AG04449 (cell line): ENCODE results near the gene CFAP100.

Experiments used
- CTCF ChIA-PET: fragments of 350-600 bp; formaldehyde crosslinking; extraction: SDS; loops from one replicate; lab custom pipeline; 2021; ENCODE audit warnings: antibody characterized with exemption; lab: Yijun Ruan, JAX
- POLR2A ChIA-PET: fragments of 400-600, 350-600 bp; formaldehyde crosslinking; extraction: SDS; loops from one replicate; lab custom pipeline; 2020; ENCODE audit warnings: antibody characterized with exemption, inconsistent platforms; lab: Yijun Ruan, JAX
- DNase-seq: peaks from one replicate; pipeline ENCODE4 v3.0.0-alpha.2; 2010; ENCODE audit warnings: low read depth, low spot score
- H3K4me3 ChIP-seq: 2 replicates; pipeline ENCODE4 v1.5.1; 2011; ENCODE audit warnings: low read depth, mild to moderate bottlenecking, control low read depth, low read length
- CTCF ChIP-seq: IDR thresholded peaks from one replicate; pipeline ENCODE4 v1.5.1; 2011; ENCODE audit warnings: mild to moderate bottlenecking, moderate library complexity, low read length, control low read depth, inconsistent platforms; ENCODE audit not compliant: insufficient read depth; ENCODE audit errors: missing control alignments

CFAP100 gene

DNA sequence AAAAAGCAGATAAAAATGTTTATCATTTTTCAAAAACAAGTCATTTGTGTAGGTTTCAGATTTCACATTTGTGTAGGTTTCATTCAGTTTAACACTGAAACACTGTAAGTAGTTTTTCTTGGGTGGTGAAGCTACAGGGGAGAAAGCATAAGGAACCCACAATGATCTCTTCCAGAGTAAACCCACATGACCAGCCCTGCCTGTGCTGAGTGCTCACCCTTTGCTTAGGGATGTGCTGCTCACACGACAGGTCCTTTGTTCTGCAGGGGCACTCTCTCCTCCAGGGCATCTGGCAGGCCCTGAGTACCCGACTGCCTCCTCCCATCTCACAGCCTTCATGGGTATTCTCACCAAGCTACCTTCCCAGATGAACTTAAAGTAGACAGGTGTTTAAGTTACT lies 52.1 kb downstream of the CFAP100 start:
- no peak overlapping the region for H3K4me3 ChIP-seq
- CTCF ChIA-PET: interaction anchor here (0.7 to 2.3 kb wide), 5 partner anchors 11 to 313 kb away, joined by 3 to 7 read pairs (median 3); partner anchors contain the start of gene ZXDC
- DNase-seq: no peak
- TF ChIP-seq CTCF: no peak
- POLR2A ChIA-PET: interaction anchor here (0.5 kb wide), 1 partner anchor 15 kb away, joined by 4 read pairs; no protein-coding TSS in a partner anchor

DNA sequence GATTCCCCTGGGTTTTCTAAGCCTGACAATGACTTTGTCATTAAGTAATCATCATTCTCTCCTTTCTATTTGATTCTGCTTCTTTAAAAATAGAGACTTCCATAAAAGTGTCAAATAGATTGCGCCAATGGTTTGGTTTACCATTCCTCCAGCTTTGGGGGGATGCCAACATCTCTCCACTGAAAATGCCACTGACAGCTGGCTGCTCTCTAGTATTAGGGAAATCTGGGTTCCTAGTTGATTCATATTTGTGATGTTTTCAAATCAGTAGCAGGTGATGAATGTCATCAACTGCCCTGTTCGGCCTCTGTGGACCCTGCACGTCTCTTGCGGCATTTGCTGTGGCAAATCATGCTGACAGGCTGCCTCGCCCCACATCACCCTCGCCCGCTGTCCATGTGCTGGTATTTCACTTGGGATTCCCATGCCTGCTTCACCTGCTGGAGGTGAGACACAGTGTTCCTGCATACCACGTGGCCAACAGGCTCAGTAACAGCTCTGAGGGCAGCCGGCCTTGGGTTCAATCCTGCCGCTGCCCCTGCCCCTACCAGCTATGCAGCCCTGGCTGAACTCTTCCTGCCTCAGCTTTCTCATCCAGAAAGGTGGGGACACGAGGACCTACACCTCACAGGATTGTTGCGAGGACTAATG lies 52.9 kb downstream of the CFAP100 start:
- ChIA-PET POLR2A (no interaction called here), CTCF (interaction anchor here (0.7 to 2.3 kb wide), 3 partner anchors 23 to 73 kb away, joined by 3 to 7 read pairs (median 3); partner anchors contain the start of gene ZXDC)
- no peak for TF ChIP-seq CTCF
- DNase-seq: no peak
- H3K4me3 ChIP-seq: no peak overlapping the region

DNA sequence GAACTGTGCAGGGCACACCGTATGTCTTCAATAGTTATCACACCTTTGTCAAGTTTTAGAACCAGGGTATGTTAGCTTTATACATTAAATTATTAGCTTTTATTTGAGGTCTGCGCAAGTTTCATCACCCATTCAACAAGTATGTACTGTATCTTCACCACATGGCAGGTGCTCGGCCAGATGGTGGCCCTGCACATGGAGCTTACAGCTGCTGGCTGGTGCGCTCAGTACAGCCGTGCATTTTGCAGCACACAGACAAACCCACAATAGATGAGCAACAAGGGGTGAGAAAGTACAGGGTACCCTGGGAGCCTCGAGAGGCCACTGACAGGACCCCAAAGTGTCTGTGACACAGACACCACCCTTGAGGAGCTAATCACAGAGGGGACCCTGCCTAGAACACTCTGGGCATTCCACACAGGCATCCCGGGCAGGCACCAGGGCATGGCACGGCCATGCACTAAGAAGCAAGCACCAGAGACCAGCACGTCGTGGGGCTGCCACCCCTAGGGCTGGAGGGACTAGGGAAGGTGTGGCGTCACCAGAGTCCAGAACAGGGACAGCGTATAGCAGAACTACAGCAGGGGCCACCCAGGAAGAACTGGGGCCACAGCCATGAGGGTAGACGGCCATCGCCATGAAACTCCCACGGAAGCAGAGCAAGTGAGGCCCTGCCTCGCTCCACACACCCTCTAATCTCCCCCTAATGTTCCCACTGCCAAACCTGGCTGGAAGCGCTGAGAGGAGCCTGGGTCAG lies 53.6 kb downstream of the CFAP100 start:
- TF ChIP-seq CTCF: no peak
- CTCF ChIA-PET: interaction anchor here (0.5 to 2.3 kb wide), 2 partner anchors 23 to 38 kb away, joined by 3 to 7 read pairs; no protein-coding TSS in a partner anchor
- no peak for DNase-seq
- POLR2A ChIA-PET: no interaction called here
- H3K4me3 ChIP-seq: no peak overlapping the region

DNA sequence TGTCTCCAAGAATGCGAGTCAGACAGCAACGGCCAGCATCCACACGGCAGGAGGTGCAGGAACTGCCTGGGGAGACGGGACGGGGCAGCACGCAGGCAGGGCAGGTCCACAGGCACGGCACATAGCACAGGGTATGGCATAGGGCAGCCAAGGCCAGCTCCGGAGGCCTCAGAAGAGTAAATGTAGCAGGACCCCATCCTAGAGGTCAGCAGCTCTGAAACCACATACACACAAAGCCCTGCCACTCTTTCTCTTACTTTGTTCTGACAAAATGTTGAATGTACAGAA lies 54.1 kb downstream of the CFAP100 start:
- H3K4me3 ChIP-seq: no peak overlapping the region
- ChIA-PET CTCF (no interaction called here), POLR2A (no interaction called here)
- no peak for DNase-seq
- TF ChIP-seq CTCF: no peak

- CTCF ChIA-PET: no interaction called here
- POLR2A ChIA-PET: no interaction called here
- no peak for TF ChIP-seq CTCF
- no peak for DNase-seq
- H3K4me3 ChIP-seq: no peak overlapping the region
Observed at GRCh38 chr3:126449621-126450051, 54.9 kb downstream of the CFAP100 start.

DNA sequence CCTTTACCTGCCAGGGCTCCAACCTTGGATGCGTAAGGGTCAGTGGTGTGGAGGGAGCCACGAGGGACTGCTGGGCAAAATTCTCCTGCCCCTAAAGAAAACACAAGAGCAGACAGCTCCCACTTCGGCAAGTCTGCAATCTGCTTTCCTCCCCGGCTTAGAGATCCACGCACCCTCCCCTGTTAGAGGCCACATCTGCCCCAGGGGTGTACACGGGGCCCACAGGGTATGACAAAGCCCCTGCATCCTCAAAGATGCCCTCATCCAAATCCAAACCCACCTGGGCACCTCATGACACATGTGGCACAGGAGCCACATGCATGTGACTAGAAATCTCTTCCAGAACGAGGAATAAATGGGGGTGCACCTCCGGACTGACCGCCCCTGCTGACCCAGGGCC lies 55.5 kb downstream of the CFAP100 start:
- no peak for TF ChIP-seq CTCF
- no peak for DNase-seq
- no peak overlapping the region for H3K4me3 ChIP-seq
- ChIA-PET CTCF (no interaction called here), POLR2A (no interaction called here)
